Uterus (tissue), 2 donors: ENCODE results near the gene ANKUB1.

Experiments
- CTCF ChIP-seq, 4 experiments: fragments of 200-600 bp in 2 of 4; fragments of 450-650 bp in 2 of 4; sonication (generic) in 2 of 4; IDR thresholded peaks; one replicate each; pipeline ENCODE4 v1.5.1; 2016 to 2019; ENCODE audit warnings: antibody characterized with exemption in 4 of 4, mild to moderate bottlenecking in 2 of 4, moderate library complexity in 1 of 4
- POLR2A ChIP-seq, 2 donors: fragments of 450-650 bp; IDR thresholded peaks; one replicate each; pipeline ENCODE4 v1.6.1; 2016; ENCODE audit warnings: antibody characterized with exemption in 2 of 2, mild to moderate bottlenecking in 1 of 2, moderate library complexity in 1 of 2

- TF ChIP-seq CTCF (IDR thresholded peaks at IDR 0.05) (no peak), POLR2A (IDR thresholded peaks at IDR 0.05) (no peak)
Measured at GRCh38 chr3:149723781-149724180, 68.6 kb downstream of the ANKUB1 start.
